ENCODE measurements around the gene PNPLA7.

PNPLA7 gene

DNA sequence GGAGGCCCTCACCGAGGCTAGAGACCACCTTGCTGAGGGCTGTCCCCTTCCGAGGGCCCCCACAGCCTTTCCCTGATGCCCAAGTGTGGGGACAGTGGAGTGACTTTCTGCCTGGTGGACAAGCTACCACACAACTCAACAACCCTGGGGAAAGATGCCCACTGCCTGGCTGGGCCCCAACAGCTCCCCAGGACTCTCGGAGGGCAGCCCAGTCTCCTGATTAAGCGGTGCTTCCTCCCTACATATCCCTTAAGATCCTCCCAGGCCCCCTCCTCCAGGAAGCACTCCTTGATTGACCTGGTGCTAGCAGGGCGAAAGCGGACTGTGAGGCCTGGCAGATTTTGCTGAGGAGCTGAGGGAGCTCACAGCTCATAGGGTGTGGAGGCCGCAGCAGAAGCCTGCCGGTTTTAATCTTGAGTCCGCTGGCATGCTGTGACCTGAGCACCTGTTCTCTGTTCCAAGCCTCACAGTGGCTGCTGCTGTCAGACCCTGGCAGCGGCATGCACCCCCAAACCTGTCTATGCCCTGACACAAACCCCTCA, 93.3 kb downstream of the PNPLA7 start:
- CTCF ChIA-PET, result no interaction called here
- POLR2A ChIA-PET, result interaction anchor here (1.4 kb wide), 1 partner anchor 26 kb away, joined by 4 read pairs; no protein-coding TSS in a partner anchor
- DNase-seq (ENCODE audit: extremely low spot score), result no peak
- TF ChIP-seq CTBP1 (IDR thresholded peaks at IDR 0.05; ENCODE audit: borderline replicate concordance) (no peak), FOXK2 (IDR thresholded peaks at IDR 0.05) (no peak), FOXM1 (IDR thresholded peaks at IDR 0.05; ENCODE audit: borderline replicate concordance) (no peak), HDGF (IDR thresholded peaks at IDR 0.05; ENCODE audit: borderline replicate concordance) (no peak), FOXA1 (IDR thresholded peaks at IDR 0.05) (no peak), TARDBP (IDR thresholded peaks at IDR 0.05) (no peak), LEF1 (IDR thresholded peaks at IDR 0.05; ENCODE audit: borderline replicate concordance) (no peak)

DNA sequence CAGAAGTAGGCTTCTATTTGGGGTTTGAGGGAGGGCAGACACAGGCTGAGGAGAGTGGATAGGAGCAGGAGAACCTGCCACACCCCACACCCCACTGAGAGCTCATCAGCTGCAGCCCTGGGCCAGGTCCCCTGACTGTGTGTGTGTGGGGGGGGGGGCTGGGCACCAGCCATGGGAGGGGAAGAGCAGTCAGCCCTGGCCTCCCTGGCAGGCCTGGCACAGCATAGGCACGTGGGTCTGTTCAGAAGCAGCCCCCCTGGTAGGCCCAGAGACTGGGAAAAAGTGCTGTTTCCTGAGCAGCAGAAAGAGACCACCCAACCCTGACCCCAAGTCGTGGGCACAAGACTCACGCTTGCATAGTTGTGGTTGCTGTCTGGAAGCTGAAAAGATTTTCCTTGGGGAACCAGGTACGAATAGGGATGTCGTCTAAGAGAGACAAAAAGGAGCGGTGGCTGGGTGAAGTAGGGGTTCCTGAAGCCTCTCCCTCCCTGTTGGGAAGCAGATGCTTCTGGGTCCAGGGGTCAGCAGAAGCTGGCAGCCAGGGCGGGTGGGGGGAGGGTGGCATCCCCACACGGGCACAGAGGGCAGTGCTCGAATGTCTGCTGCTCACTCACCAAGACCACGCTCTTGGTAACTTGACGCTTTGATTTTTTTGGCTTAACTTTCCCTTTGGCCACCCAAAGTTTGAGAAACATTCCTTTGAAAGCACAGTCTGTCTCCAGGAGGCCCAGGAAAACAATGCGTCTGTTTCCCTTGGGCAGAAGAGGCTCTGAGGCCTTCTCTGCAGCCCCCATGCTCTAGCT, 93.9 kb downstream of the PNPLA7 start:
- ChIA-PET CTCF (no interaction called here), POLR2A (interaction anchor here (0.7 to 1.4 kb wide), 2 partner anchors 27 to 34 kb away, joined by 3 to 4 read pairs; partner anchors contain the start of gene EXD3)
- DNase-seq (ENCODE audit: extremely low spot score), result no peak
- TF ChIP-seq NFRKB (IDR thresholded peaks at IDR 0.05), result no peak
- TF ChIP-seq L3MBTL2 (conservative IDR thresholded peaks at IDR 0.05), result no peak
- TF ChIP-seq FOXA1 (IDR thresholded peaks at IDR 0.05), result no peak
- no peak for TF ChIP-seq FOXK2 (IDR thresholded peaks at IDR 0.05)
- TF ChIP-seq LEF1 (IDR thresholded peaks at IDR 0.05; ENCODE audit: borderline replicate concordance), result no peak
- TF ChIP-seq FOXM1 (IDR thresholded peaks at IDR 0.05; ENCODE audit: borderline replicate concordance), result no peak
- TF ChIP-seq ELF4 (IDR thresholded peaks at IDR 0.05), result no peak
- no peak for TF ChIP-seq ARNT (IDR thresholded peaks at IDR 0.05)
- TF ChIP-seq SUZ12 (IDR thresholded peaks at IDR 0.05), result no peak
- TF ChIP-seq, protein P1, sequence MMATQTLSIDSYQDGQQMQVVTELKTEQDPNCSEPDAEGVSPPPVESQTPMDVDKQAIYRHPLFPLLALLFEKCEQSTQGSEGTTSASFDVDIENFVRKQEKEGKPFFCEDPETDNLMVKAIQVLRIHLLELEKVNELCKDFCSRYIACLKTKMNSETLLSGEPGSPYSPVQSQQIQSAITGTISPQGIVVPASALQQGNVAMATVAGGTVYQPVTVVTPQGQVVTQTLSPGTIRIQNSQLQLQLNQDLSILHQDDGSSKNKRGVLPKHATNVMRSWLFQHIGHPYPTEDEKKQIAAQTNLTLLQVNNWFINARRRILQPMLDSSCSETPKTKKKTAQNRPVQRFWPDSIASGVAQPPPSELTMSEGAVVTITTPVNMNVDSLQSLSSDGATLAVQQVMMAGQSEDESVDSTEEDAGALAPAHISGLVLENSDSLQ (IDR thresholded peaks at IDR 0.05), result no peak
- no peak for TF ChIP-seq CTBP1 (IDR thresholded peaks at IDR 0.05; ENCODE audit: borderline replicate concordance)

GRCh38 chr9:137455359-137455991, 94.7 kb downstream of the PNPLA7 start:
- DNase-seq (ENCODE audit: extremely low spot score), result no peak
- POLR2A ChIA-PET, result interaction anchor here (0.7 to 1.4 kb wide), 2 partner anchors 27 to 33 kb away, joined by 3 to 4 read pairs; partner anchors contain the start of gene EXD3
- TF ChIP-seq L3MBTL2 (conservative IDR thresholded peaks at IDR 0.05) (no peak), TARDBP (IDR thresholded peaks at IDR 0.05) (no peak), FOXM1 (IDR thresholded peaks at IDR 0.05; ENCODE audit: borderline replicate concordance) (no peak), HDGF (IDR thresholded peaks at IDR 0.05; ENCODE audit: borderline replicate concordance) (no peak), LEF1 (IDR thresholded peaks at IDR 0.05; ENCODE audit: borderline replicate concordance) (no peak), ARNT (IDR thresholded peaks at IDR 0.05) (no peak), FOXA1 (IDR thresholded peaks at IDR 0.05) (no peak), SP1 (IDR thresholded peaks at IDR 0.05) (no peak), BHLHE40 (IDR thresholded peaks at IDR 0.05; ENCODE audit: borderline replicate concordance) (no peak)
- CTCF ChIA-PET, result no interaction called here

- no peak for TF ChIP-seq NFRKB (IDR thresholded peaks at IDR 0.05)
- no peak for TF ChIP-seq L3MBTL2 (conservative IDR thresholded peaks at IDR 0.05)
- TF ChIP-seq HDGF (IDR thresholded peaks at IDR 0.05; ENCODE audit: borderline replicate concordance), result no peak
- no peak for TF ChIP-seq SP1 (IDR thresholded peaks at IDR 0.05)
- TF ChIP-seq FOXK2 (IDR thresholded peaks at IDR 0.05), result no peak
- no peak for TF ChIP-seq ZNF384 (IDR thresholded peaks at IDR 0.05)
- no peak for TF ChIP-seq CTBP1 (IDR thresholded peaks at IDR 0.05; ENCODE audit: borderline replicate concordance)
- TF ChIP-seq FOXA1 (IDR thresholded peaks at IDR 0.05), result no peak
- no peak for TF ChIP-seq TARDBP (IDR thresholded peaks at IDR 0.05)
- CTCF ChIA-PET, result no interaction called here
- no peak for DNase-seq (ENCODE audit: extremely low spot score)
- POLR2A ChIA-PET, result no interaction called here
Observed at GRCh38 chr9:137454597-137455358, 95.4 kb downstream of the PNPLA7 start.

- DNase-seq (ENCODE audit: extremely low spot score), result peak; percentile 66
- TF ChIP-seq L3MBTL2 (conservative IDR thresholded peaks at IDR 0.05), result no peak
- TF ChIP-seq ELF4 (IDR thresholded peaks at IDR 0.05), result no peak
- no peak for TF ChIP-seq TARDBP (IDR thresholded peaks at IDR 0.05)
- no peak for TF ChIP-seq LEF1 (IDR thresholded peaks at IDR 0.05; ENCODE audit: borderline replicate concordance)
- TF ChIP-seq SUZ12 (IDR thresholded peaks at IDR 0.05), result no peak
- ChIA-PET CTCF (interaction anchor here (1.0 kb wide), 1 partner anchor 55 kb away, joined by 4 read pairs; no protein-coding TSS in a partner anchor), POLR2A (no interaction called here)
Observed at GRCh38 chr9:137454145-137454596, 96.0 kb downstream of the PNPLA7 start.

GRCh38 chr9:137453643-137454081, 96.5 kb downstream of the PNPLA7 start:
- peak; percentile 88 for DNase-seq (ENCODE audit: extremely low spot score)
- POLR2A ChIA-PET, result no interaction called here
- CTCF ChIA-PET, result interaction anchor here (1.0 kb wide), 1 partner anchor 56 kb away, joined by 4 read pairs; no protein-coding TSS in a partner anchor
- TF ChIP-seq SUZ12 (IDR thresholded peaks at IDR 0.05) (no peak), FOXM1 (IDR thresholded peaks at IDR 0.05; ENCODE audit: borderline replicate concordance) (no peak), SP1 (IDR thresholded peaks at IDR 0.05) (no peak), TARDBP (IDR thresholded peaks at IDR 0.05) (no peak), FOXA1 (IDR thresholded peaks at IDR 0.05) (no peak), LEF1 (IDR thresholded peaks at IDR 0.05; ENCODE audit: borderline replicate concordance) (no peak), ARNT (IDR thresholded peaks at IDR 0.05) (no peak), HDGF (IDR thresholded peaks at IDR 0.05; ENCODE audit: borderline replicate concordance) (no peak), ELF4 (IDR thresholded peaks at IDR 0.05) (no peak)
- TF ChIP-seq, protein P1 (IDR thresholded peaks at IDR 0.05), result no peak

Data from HEK293T (cell line).